K562 (cell line): ENCODE measurements around the gene MADCAM1. TPM values are rescaled to one million over a fixed set of nuclear protein-coding genes. Genes with fewer than 3 reads are reported as not detected.

Experiments
- ATF1 ChIP-seq, 2 experiments: fragments of 450-650 bp in 1 of 2; IDR thresholded peaks; 2 replicates each; pipeline ENCODE4 v1.6.1; 2016; ENCODE audit warnings: missing compliant biosample characterization in 1 of 2, missing genetic modification characterization in 1 of 2
- CEBPG ChIP-seq, 3 experiments: fragments of 200-800 bp in 1 of 3; sonication (Bioruptor generic) in 1 of 3; sonication (generic) in 1 of 3; formaldehyde crosslinking in 1 of 3; IDR thresholded peaks in 2 of 3; conservative IDR thresholded peaks in 1 of 3; 2 replicates each; pipeline versions ENCODE4 v1.6.1 to v1.8.0; 2016 to 2022; ENCODE audit warnings: missing compliant biosample characterization in 2 of 3, missing genetic modification characterization in 2 of 3, mild to moderate bottlenecking in 1 of 3, missing genetic modification reagents in 1 of 3
- DACH1 ChIP-seq: fragments of 450-650 bp; IDR thresholded peaks from 2 replicates; pipeline ENCODE4 v1.6.1; 2018; ENCODE audit not compliant: partially characterized antibody
- FOS ChIP-seq: IDR thresholded peaks from 3 replicates; pipeline ENCODE4 v1.6.1; 2011; ENCODE audit not compliant: insufficient read length; ENCODE audit errors: extremely low read depth
- HDAC8 ChIP-seq: fragments of 450-650 bp; IDR thresholded peaks from 2 replicates; pipeline ENCODE4 v1.6.1; 2016; ENCODE audit warnings: mild to moderate bottlenecking, missing genetic modification characterization, moderate library complexity, missing compliant biosample characterization
- HIVEP1 ChIP-seq: fragments of 250-450 bp; sonication (Bioruptor Pico); IDR thresholded peaks from 2 replicates; pipeline ENCODE4 v1.4.0; 2020; ENCODE audit warnings: mild to moderate bottlenecking
- HOXB6 ChIP-seq: fragments of 250-450 bp; sonication (Bioruptor Pico); IDR thresholded peaks from 2 replicates; pipeline ENCODE4 v1.5.1; 2022; ENCODE audit warnings: mild to moderate bottlenecking, borderline replicate concordance
- JUNB ChIP-seq: fragments of 450-650 bp; formaldehyde crosslinking; conservative IDR thresholded peaks from 2 replicates; pipeline ENCODE4 v1.4.0; 2020; ENCODE audit warnings: mild to moderate bottlenecking
- KAT7 ChIP-seq: sonication (generic); formaldehyde crosslinking; IDR thresholded peaks from 2 replicates; pipeline ENCODE4 v1.8.0; 2022; ENCODE audit warnings: missing genetic modification reagents, mild to moderate bottlenecking, borderline replicate concordance
- KDM4B ChIP-seq, 2 experiments: fragments of 450-650 bp in 1 of 2; sonication (generic) in 1 of 2; IDR thresholded peaks; 2 replicates each; pipeline ENCODE4 v1.6.1; 2016 to 2017; ENCODE audit warnings: borderline replicate concordance in 2 of 2, antibody characterized with exemption in 1 of 2, low read depth in 1 of 2, mild to moderate bottlenecking in 1 of 2
- MBD2 ChIP-seq: sonication (generic); IDR thresholded peaks from 2 replicates; pipeline ENCODE4 v1.6.1; 2016; ENCODE audit warnings: low read depth, borderline replicate concordance
- MTA2 ChIP-seq: fragments of 450-650 bp; IDR thresholded peaks from 2 replicates; pipeline ENCODE4 v1.6.1; 2016; ENCODE audit warnings: low read depth
- NR2C2 ChIP-seq, 2 experiments: fragments of 200-800 bp in 1 of 2; sonication (Bioruptor generic) in 1 of 2; sonication (generic) in 1 of 2; formaldehyde crosslinking in 1 of 2; IDR thresholded peaks; 2 replicates each; pipeline versions ENCODE4 v1.6.1 to v1.8.0; 2016 to 2022; ENCODE audit warnings: mild to moderate bottlenecking in 1 of 2, missing compliant biosample characterization in 1 of 2, missing genetic modification characterization in 1 of 2, missing genetic modification reagents in 1 of 2
- NR4A1 ChIP-seq, 2 experiments: fragments of 250-450 bp in 1 of 2; fragments of 450-650 bp in 1 of 2; sonication (Bioruptor Pico) in 1 of 2; IDR thresholded peaks; 2 replicates each; pipeline versions ENCODE4 v1.4.0 to v1.6.1; 2016 to 2020; ENCODE audit warnings: mild to moderate bottlenecking in 2 of 2, missing compliant biosample characterization in 1 of 2, missing genetic modification characterization in 1 of 2, moderate library complexity in 1 of 2
- PREB ChIP-seq: sonication (generic); formaldehyde crosslinking; IDR thresholded peaks from 2 replicates; pipeline ENCODE4 v1.8.1; 2023; ENCODE audit warnings: mild to moderate bottlenecking, missing genetic modification reagents
- ZNF639 ChIP-seq, 2 experiments: fragments of 200-800 bp in 1 of 2; sonication (Bioruptor generic) in 1 of 2; sonication (generic) in 1 of 2; formaldehyde crosslinking in 1 of 2; IDR thresholded peaks in 1 of 2; conservative IDR thresholded peaks in 1 of 2; 2 replicates each; pipeline versions ENCODE4 v1.5.0 to v1.6.1; 2016 to 2020; ENCODE audit warnings: missing compliant biosample characterization in 1 of 2, missing genetic modification characterization in 1 of 2, missing genetic modification reagents in 1 of 2
- ZNF780A ChIP-seq: fragments of 250-450 bp; sonication (Bioruptor Pico); IDR thresholded peaks from 2 replicates; pipeline ENCODE4 v1.5.0; 2021; ENCODE audit warnings: mild to moderate bottlenecking
- polyA plus RNA-seq, 8 experiments: library from polyadenylated mRNA; depleted of rRNA in 4 of 8; stranded (reverse) in 5 of 8; unstranded in 3 of 8; fragments of >200 nt; fragmentation: Nextera tagmentation in 2 of 8; fragmentation: Illumina TruSeq in 1 of 8; extraction: Ambion mirVana in 2 of 8; extraction: Trizol in 1 of 8; gene quantifications; 2 replicates each; pipeline versions ENCODE4 v1.2.1 to v1.2.3, GENCODE V29; 2011 to 2014; ENCODE audit warnings: inconsistent platforms in 1 of 8, missing spikeins in 1 of 8
- total RNA-seq, 7 experiments: library from RNA; depleted of rRNA in 6 of 7; stranded (reverse); fragments of >200 nt in 6 of 7; fragmentation: Illumina TruSeq in 2 of 7; extraction: Trizol in 2 of 7; gene quantifications; 2 replicates each; pipeline versions ENCODE4 v1.2.1 to v1.2.3, GENCODE V29; 2011 to 2021; ENCODE audit warnings: low replicate concordance in 1 of 7
- TF ChIP-seq, protein P1 (sequence below), 2 experiments: IDR thresholded peaks; 2 replicates each; pipeline ENCODE4 v1.6.1; 2011; ENCODE audit warnings: borderline replicate concordance in 1 of 2, control low read depth in 1 of 2, low read depth in 1 of 2, low read length in 1 of 2, mild to moderate bottlenecking in 1 of 2, mixed read lengths in 1 of 2, moderate library complexity in 1 of 2; ENCODE audit not compliant: insufficient read depth in 1 of 2, insufficient read length in 1 of 2, poor library complexity in 1 of 2, severe bottlenecking in 1 of 2; ENCODE audit errors: extremely low read depth in 1 of 2
- TF ChIP-seq, protein P2 (sequence below), 2 experiments: fragments of 250-450 bp in 1 of 2; fragments of 450-650 bp in 1 of 2; sonication (Bioruptor Pico) in 1 of 2; IDR thresholded peaks; 2 replicates each; pipeline versions ENCODE4 v1.6.1 to v1.8.0; 2016 to 2021; ENCODE audit warnings: mild to moderate bottlenecking in 2 of 2, moderate library complexity in 2 of 2, missing compliant biosample characterization in 1 of 2, missing genetic modification characterization in 1 of 2

Gene MADCAM1
- total and polyA plus RNA-seq, 9 of the 15 experiments (the other 6 are each of a cell fraction or from before 2014, with no cell fraction given), result 0.09 to 0.36 (median 0.09) TPM; not detected in 6

DNA sequence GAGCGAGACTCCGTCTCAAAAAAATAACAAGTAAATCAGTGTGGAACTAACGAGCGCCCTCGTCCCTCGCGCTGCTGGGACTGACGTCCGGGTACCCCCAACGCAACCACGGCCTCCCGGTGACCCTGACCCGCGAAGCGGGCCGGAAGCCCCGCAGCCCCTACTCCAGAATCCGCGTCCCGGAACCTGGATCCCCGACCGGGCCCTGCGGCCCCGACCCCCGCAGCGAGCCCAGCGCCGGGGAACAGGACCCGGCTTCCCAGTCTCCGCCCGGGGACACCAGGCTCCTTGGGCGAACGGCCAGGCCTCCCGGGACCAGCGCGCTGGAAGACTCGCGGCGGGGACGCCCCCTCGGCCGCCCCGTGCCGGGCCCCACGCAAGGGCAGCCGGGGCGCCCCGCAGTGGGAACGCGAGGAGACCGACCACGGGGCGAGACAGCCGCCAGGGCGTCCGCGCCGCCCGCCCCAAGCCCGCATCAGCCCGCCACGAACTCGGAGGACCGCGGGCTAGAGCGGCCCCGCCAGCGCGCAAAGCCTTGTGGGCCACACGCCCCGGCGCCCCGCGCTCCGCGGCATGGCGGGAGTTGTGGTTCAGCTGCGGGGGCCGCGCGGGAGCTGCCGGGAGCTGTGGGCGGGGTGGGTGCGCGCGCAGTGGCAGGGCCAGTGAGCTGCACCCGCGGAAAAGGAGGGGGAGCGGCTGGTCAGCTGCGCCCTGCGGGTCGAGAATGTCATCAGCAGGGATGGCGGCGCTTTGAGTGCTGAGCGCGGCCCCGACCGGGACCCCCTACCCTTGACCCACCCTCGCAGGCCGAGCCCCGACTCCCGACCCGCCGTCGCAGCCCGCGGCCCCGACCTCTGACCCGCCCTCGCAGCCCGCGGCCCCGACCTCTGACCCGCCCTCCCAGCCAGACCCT, 7.5 kb upstream of the MADCAM1 start (continued):
- TF ChIP-seq PREB (CRISPR knock-in tag) (peak; percentile 70; the same call in 1 of the 2 replicates), MTA2 (no peak), HDAC8 (tag) (0 out of 2 replicates have a peak, but pooled peaks have one; percentile 46), MBD2 (peak; percentile 76; the same call in 1 of the 2 replicates), NR2C2 (CRISPR knock-in tag; IDR thresholded peaks at IDR 0.05) (peak; percentile 92), NR2C2 (tag; IDR thresholded peaks at IDR 0.05) (peak; percentile 98), FOS (no peak), ZNF639 (CRISPR knock-in tag; conservative IDR thresholded peaks at IDR 0.05 in 1 of 2, IDR thresholded peaks at IDR 0.05 in 1 of 2) (peak in 1 of 2 experiments; percentile 98; a peak in 3 of 4 replicates), KDM4B (IDR thresholded peaks at IDR 0.05; ENCODE audit: borderline replicate concordance in 2 of 2, low read depth in 1 of 2) (peak in 1 of 2 experiments; percentile 67; a peak in 1 of 4 replicates), CEBPG (CRISPR knock-in tag; IDR thresholded peaks at IDR 0.05) (peak; percentile 60), CEBPG (tag; conservative IDR thresholded peaks at IDR 0.05 in 1 of 2, IDR thresholded peaks at IDR 0.05 in 1 of 2) (no peak), ATF1 (CRISPR knock-in tag; IDR thresholded peaks at IDR 0.05) (no peak), ATF1 (tag; IDR thresholded peaks at IDR 0.05) (peak; percentile 66), DACH1 (peak; percentile 23), HOXB6 (no peak), HIVEP1 (CRISPR knock-in tag) (no peak), JUNB (no peak), KAT7 (CRISPR knock-in tag) (peak; percentile 54; the same call in 1 of the 2 replicates), NR4A1 (CRISPR knock-in tag; IDR thresholded peaks at IDR 0.05) (no peak), NR4A1 (tag; IDR thresholded peaks at IDR 0.05) (peak; percentile 66; the same call in 1 of the 2 replicates), ZNF780A (peak; percentile 69; the same call in 1 of the 2 replicates)
- TF ChIP-seq, protein P1, sequence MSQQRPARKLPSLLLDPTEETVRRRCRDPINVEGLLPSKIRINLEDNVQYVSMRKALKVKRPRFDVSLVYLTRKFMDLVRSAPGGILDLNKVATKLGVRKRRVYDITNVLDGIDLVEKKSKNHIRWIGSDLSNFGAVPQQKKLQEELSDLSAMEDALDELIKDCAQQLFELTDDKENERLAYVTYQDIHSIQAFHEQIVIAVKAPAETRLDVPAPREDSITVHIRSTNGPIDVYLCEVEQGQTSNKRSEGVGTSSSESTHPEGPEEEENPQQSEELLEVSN (IDR thresholded peaks at IDR 0.05; ENCODE audit: borderline replicate concordance in 1 of 2, extremely low read depth in 1 of 2, insufficient read depth in 1 of 2, insufficient read length in 1 of 2, low read depth in 1 of 2, low read length in 1 of 2, poor library complexity in 1 of 2, severe bottlenecking in 1 of 2), result peak; percentile 69 to 81
- TF ChIP-seq, protein P2, sequence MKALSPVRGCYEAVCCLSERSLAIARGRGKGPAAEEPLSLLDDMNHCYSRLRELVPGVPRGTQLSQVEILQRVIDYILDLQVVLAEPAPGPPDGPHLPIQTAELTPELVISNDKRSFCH (CRISPR knock-in tag; IDR thresholded peaks at IDR 0.05), result no peak
- TF ChIP-seq, protein P2 (tag; IDR thresholded peaks at IDR 0.05), result peak; percentile 79
